NK-92 (cell line): Measurements from ENCODE around the gene RBBP6.

Experiments
- DNase-seq: peaks from one replicate; lab custom pipeline; 2025; ENCODE audit not compliant: unreplicated experiment; lab: John Stamatoyannopoulos, UW

The RBBP6 gene

GRCh38 chr16:24524855-24525677 is 14.3 kb upstream of the RBBP6 start:
- DNase-seq: no peak

- no peak for DNase-seq
Measured at GRCh38 chr16:24525970-24526559, 13.3 kb upstream of the RBBP6 start.

GRCh38 chr16:24526701-24527495 is 12.5 kb upstream of the RBBP6 start:
- no peak for DNase-seq

GRCh38 chr16:24531166-24531565 is 8.2 kb upstream of the RBBP6 start:
- DNase-seq: no peak

GRCh38 chr16:24534620-24535019 is 4.7 kb upstream of the RBBP6 start:
- no peak for DNase-seq

GRCh38 chr16:24535827-24536226 is 3.5 kb upstream of the RBBP6 start:
- no peak for DNase-seq

- DNase-seq: no peak
Measured at GRCh38 chr16:24536671-24537070, 2.7 kb upstream of the RBBP6 start.

- no peak for DNase-seq
Measured at GRCh38 chr16:24537474-24538337, 1.7 kb upstream of the RBBP6 start.

- DNase-seq: no peak
Measured at GRCh38 chr16:24538756-24539294, 541 bp upstream of the RBBP6 start.

GRCh38 chr16:24539850-24540601 is 660 bp downstream of the RBBP6 start:
- no peak for DNase-seq

GRCh38 chr16:24540602-24541210 is 1.3 kb downstream of the RBBP6 start:
- DNase-seq: no peak

- no peak for DNase-seq
Measured at GRCh38 chr16:24541233-24541933, 2.0 kb downstream of the RBBP6 start.

- no peak for DNase-seq
Measured at GRCh38 chr16:24543949-24544348, 4.6 kb downstream of the RBBP6 start.

GRCh38 chr16:24544640-24545039 is 5.3 kb downstream of the RBBP6 start:
- no peak for DNase-seq

- DNase-seq: no peak
Measured at GRCh38 chr16:24550295-24550694, 10.9 kb downstream of the RBBP6 start.

GRCh38 chr16:24552705-24553246 is 13.4 kb downstream of the RBBP6 start:
- no peak for DNase-seq

GRCh38 chr16:24553983-24554382 is 14.6 kb downstream of the RBBP6 start:
- DNase-seq: no peak

- DNase-seq: no peak
Measured at GRCh38 chr16:24555346-24555872, 16.0 kb downstream of the RBBP6 start.
